Fibroblast of lung (primary cell): Measurements from ENCODE around the gene NPM3.

Source experiments
- EZH2 ChIP-seq: IDR thresholded peaks from 2 replicates; pipeline ENCODE4 v1.5.1; 2012; ENCODE audit warnings: low read length, control low read depth, mild to moderate bottlenecking; ENCODE audit errors: missing control alignments
- TF ChIP-seq, protein P1 (sequence below), 2 donors: IDR thresholded peaks in 1 of 2; conservative IDR thresholded peaks in 1 of 2; 1 replicate in 1 of 2; 2 replicates in 1 of 2; pipeline ENCODE4 v1.5.1; 2011 to 2012; ENCODE audit warnings: low read length in 2 of 2, control low read depth in 1 of 2, inconsistent platforms in 1 of 2, low read depth in 1 of 2, mild to moderate bottlenecking in 1 of 2

DNA sequence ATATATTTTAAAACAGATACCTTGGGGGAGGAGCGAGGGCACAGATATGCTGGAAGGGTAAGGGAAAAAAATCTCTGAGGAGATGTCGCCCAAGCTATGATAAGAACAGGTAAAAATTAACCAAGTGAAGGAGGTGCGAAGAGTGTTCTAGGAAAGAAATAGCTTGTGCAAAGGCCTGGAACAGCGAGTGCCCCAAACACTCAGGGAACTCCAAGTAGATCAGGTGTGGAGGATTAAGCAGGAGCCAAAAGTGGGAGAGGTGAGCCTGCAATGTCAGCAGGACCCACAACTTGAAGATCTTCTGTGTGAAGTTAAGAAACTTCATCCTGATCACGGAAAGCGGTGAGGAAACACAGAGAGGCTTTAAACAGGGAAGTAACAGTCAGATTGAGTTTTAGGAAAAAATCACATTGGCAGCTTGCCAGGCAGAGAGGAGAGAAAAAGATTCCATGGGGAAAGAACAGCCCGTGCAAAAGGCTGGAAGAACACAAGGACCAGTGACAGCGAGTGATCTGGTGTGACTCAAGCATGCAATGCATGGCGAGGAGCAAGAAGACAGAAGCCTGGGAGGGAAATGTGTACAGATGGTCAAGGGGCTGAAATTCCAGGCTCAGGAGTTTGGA, 38.1 kb downstream of the NPM3 start:
- TF ChIP-seq, protein P1, sequence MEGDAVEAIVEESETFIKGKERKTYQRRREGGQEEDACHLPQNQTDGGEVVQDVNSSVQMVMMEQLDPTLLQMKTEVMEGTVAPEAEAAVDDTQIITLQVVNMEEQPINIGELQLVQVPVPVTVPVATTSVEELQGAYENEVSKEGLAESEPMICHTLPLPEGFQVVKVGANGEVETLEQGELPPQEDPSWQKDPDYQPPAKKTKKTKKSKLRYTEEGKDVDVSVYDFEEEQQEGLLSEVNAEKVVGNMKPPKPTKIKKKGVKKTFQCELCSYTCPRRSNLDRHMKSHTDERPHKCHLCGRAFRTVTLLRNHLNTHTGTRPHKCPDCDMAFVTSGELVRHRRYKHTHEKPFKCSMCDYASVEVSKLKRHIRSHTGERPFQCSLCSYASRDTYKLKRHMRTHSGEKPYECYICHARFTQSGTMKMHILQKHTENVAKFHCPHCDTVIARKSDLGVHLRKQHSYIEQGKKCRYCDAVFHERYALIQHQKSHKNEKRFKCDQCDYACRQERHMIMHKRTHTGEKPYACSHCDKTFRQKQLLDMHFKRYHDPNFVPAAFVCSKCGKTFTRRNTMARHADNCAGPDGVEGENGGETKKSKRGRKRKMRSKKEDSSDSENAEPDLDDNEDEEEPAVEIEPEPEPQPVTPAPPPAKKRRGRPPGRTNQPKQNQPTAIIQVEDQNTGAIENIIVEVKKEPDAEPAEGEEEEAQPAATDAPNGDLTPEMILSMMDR (conservative IDR thresholded peaks at IDR 0.05 in 1 of 2, IDR thresholded peaks at IDR 0.05 in 1 of 2; ENCODE audit: low read depth in 1 of 2, low read length in 2 of 2): no peak
- no peak for TF ChIP-seq EZH2
